Gastrocnemius medialis (tissue), 4 donors: ENCODE results near the gene SAP30BP.

ENCODE experiments used
- CTCF ChIP-seq, 5 experiments: fragments of 450-650 bp in 3 of 5; fragments of 200-600 bp in 2 of 5; sonication (generic) in 2 of 5; IDR thresholded peaks in 4 of 5; conservative IDR thresholded peaks in 1 of 5; 1 replicate in 4 of 5; 2 replicates in 1 of 5; pipeline ENCODE4 v1.5.1; 2016 to 2019; ENCODE audit warnings: antibody characterized with exemption in 5 of 5, mild to moderate bottlenecking in 3 of 5, moderate library complexity in 3 of 5
- POLR2A ChIP-seq, 2 donors: fragments of 450-650 bp; IDR thresholded peaks; one replicate each; pipeline ENCODE4 v1.6.1; 2017; ENCODE audit warnings: antibody characterized with exemption in 2 of 2, mild to moderate bottlenecking in 2 of 2, moderate library complexity in 2 of 2

- TF ChIP-seq CTCF (IDR thresholded peaks at IDR 0.05 in 4 of 5, conservative IDR thresholded peaks at IDR 0.05 in 1 of 5) (peak; percentile 15 to 62 (median 33)), POLR2A (IDR thresholded peaks at IDR 0.05) (no peak)
Observed at GRCh38 chr17:75652934-75653549, 14.1 kb upstream of the SAP30BP start.
